Kidney (tissue), 14 donors: Measurements from ENCODE around the gene HSD11B2. TPM values are rescaled to one million over a fixed set of nuclear protein-coding genes. Genes with fewer than 3 reads are reported as not detected.

Experiments
- DNase-seq, 5 donors: peaks; one replicate each; pipeline ENCODE4 v3.0.0-alpha.2; 2013 to 2020
- FAIRE-seq: peaks from 2 replicates; lab custom pipeline; 2012; peaks lifted over from hg19 to GRCh38; lab: Jason Lieb, UNC
- H3K27ac ChIP-seq, 2 donors: one replicate each; pipeline ENCODE4 v1.7.0; 2013; ENCODE audit warnings: low read depth in 2 of 2, low read length in 2 of 2, inconsistent platforms in 1 of 2
- H3K27me3 ChIP-seq: one replicate; pipeline ENCODE4 v1.7.1; 2013; ENCODE audit warnings: low read length, inconsistent platforms; ENCODE audit not compliant: control insufficient read depth, insufficient read depth
- H3K36me3 ChIP-seq, 3 donors: one replicate each; pipeline versions ENCODE4 v1.7.0 to v1.7.1; 2013; ENCODE audit warnings: low read length in 3 of 3, control low read depth in 1 of 3, inconsistent platforms in 1 of 3; ENCODE audit not compliant: insufficient read depth in 3 of 3, control insufficient read depth in 2 of 3
- H3K4me1 ChIP-seq, 3 donors: one replicate each; pipeline versions ENCODE4 v1.7.0 to v1.7.1; 2013; ENCODE audit warnings: low read length in 3 of 3, inconsistent platforms in 1 of 3, low read depth in 1 of 3; ENCODE audit not compliant: control insufficient read depth in 2 of 3, insufficient read depth in 2 of 3
- H3K4me3 ChIP-seq, 3 donors: one replicate each; pipeline versions ENCODE4 v1.7.0 to v1.8.1; 2013; ENCODE audit warnings: low read length in 3 of 3, control low read depth in 1 of 3, inconsistent platforms in 1 of 3
- H3K9ac ChIP-seq, 3 donors: one replicate each; pipeline versions ENCODE4 v1.7.0 to v1.7.1; 2013; ENCODE audit warnings: low read length in 3 of 3, control low read depth in 1 of 3, inconsistent platforms in 1 of 3
- H3K9me3 ChIP-seq, 3 donors: one replicate each; pipeline versions ENCODE4 v1.7.0 to v1.7.1; 2013; ENCODE audit warnings: low read length in 3 of 3, control low read depth in 1 of 3, inconsistent platforms in 1 of 3; ENCODE audit not compliant: control insufficient read depth in 2 of 3, insufficient read depth in 1 of 3
- intact Hi-C: fragments of 100-400 bp; cut with DNase I; formaldehyde crosslinking; loops from one replicate; pipeline ENCODE4 v1.11.1; 2022
- polyA plus RNA-seq: library from polyadenylated mRNA; stranded (reverse); fragments of 350-450 nt; fragmentation: Illumina TruSeq; extraction: RNeasy Lipid Tissue Mini Kit (QIAGEN cat#74804); gene quantifications from one replicate; pipeline ENCODE4 v1.2.3, GENCODE V29; 2014; ENCODE audit warnings: low read depth, low replicate concordance; ENCODE audit not compliant: insufficient read depth
- total RNA-seq: library from RNA; stranded (reverse); fragmentation: NEBNext Ultra II Directional; extraction: Animal tissue kit (Norgen Biotek cat#: 25700); gene quantifications from one replicate; pipeline ENCODE4 v1.2.1, GENCODE V29; 2021
- TF ChIP-seq, protein P1 (sequence below): IDR thresholded peaks from 3 replicates; pipeline ENCODE4 v1.5.1; 2012; ENCODE audit warnings: mild to moderate bottlenecking, moderate library complexity, borderline replicate concordance; ENCODE audit not compliant: insufficient read depth; ENCODE audit errors: extremely low read depth
- donor health status: control.
- donor health status: control.
- donor health status: control.
- donor health status: control.
- donor health status: control.
- donor health status: DM: yes; HTN: yes; CAD: no.
- donor health status: Normal renal cell carcinoma (clear cell type).

HSD11B2 gene
- total and polyA plus RNA-seq, 2 donors from 2014 or later = 139 to 1,022 TPM

DNA sequence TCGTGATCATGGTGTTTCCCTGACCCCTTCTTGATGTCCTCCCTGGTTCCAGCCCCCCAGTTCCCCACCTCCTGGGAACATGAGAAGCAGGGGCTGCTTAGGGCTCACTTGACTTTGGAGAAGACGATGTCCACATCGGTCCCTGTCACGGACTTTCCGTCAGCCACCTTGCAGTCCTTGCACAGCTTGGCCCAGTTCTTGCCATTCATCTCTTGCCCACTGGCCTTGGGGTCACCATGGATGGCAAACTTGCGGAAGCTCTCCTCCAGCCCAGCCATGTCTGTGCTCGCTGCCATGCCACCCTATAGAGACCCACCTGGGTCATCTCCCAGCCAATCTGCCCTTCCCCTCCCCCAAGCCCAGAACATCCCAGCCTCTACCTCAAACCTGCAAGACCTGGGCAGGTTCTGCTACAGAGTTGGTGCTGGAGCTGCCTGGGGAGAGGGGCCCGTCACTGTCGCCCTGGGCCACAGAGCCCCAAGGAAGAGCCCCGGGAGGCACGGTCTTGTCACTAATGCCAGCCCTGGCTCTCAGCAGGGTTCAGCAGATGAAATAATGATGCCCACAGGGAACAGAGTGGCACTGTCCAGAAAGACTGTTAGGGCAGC, 40.0 kb upstream of the HSD11B2 start:
- H3K27me3 ChIP-seq = no peaks in the 10 kb centered on the region
- peaks cover 0 to 18% (median 0%) of the 10 kb centered on the region in 3 donors for H3K4me1 ChIP-seq
- intact Hi-C loops = no loop called here
- H3K9me3 ChIP-seq = no peaks in the 10 kb centered on the region
- FAIRE-seq (no peak), DNase-seq (no peak)
- no peak overlapping the region for H3K27ac ChIP-seq
- H3K4me3 ChIP-seq = no peak overlapping the region
- no peaks in the 10 kb centered on the region for H3K36me3 ChIP-seq
- TF ChIP-seq, protein P1, sequence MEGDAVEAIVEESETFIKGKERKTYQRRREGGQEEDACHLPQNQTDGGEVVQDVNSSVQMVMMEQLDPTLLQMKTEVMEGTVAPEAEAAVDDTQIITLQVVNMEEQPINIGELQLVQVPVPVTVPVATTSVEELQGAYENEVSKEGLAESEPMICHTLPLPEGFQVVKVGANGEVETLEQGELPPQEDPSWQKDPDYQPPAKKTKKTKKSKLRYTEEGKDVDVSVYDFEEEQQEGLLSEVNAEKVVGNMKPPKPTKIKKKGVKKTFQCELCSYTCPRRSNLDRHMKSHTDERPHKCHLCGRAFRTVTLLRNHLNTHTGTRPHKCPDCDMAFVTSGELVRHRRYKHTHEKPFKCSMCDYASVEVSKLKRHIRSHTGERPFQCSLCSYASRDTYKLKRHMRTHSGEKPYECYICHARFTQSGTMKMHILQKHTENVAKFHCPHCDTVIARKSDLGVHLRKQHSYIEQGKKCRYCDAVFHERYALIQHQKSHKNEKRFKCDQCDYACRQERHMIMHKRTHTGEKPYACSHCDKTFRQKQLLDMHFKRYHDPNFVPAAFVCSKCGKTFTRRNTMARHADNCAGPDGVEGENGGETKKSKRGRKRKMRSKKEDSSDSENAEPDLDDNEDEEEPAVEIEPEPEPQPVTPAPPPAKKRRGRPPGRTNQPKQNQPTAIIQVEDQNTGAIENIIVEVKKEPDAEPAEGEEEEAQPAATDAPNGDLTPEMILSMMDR = no peak
- no peak overlapping the region for H3K9ac ChIP-seq

DNA sequence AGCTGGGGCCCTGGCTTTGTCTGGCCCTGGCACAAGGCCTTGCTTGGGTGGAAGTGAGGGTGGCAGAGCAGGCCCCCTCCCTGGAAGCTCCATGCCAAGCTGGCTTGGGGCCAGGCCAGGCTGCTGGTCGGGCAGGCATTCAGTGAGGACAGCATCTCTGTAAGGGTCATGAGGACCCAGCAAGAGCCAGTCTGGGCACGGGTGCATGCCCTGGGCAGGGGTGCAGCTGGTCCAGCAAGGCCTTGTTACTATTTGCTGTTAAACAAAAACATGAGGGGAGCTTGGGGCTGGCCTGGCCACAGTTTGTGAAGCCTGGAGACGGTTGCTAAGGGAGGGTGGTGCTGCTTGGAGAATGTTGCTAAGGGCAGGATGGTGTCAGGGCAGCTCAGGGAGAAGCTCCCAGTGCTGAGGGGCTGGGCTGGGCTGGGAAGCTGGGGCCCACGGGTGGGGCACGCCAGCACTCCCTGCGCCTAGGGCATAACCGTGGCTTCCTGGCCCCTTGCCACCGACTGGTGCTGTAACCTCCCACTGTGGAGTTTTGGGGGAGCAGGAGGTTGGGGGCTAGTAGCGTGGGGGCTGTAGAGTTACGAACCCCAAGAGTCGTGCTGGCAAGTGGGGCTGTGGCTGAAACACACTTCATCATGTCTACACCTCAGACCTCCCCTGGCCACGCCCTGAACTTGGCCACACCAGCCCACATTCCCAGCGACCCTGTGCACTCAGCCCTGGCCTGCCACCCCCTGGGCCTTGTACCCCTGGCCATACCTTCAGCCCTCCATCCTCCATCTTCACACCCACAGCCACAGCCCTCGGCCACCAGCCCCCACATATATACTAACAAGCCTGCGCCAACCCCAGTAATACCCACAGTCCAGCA, 39.3 kb upstream of the HSD11B2 start:
- peak in 1 of 5 donors; percentile 63 for DNase-seq
- peaks cover 0 to 20% (median 0%) of the 10 kb centered on the region in 3 donors for H3K4me1 ChIP-seq

DNA sequence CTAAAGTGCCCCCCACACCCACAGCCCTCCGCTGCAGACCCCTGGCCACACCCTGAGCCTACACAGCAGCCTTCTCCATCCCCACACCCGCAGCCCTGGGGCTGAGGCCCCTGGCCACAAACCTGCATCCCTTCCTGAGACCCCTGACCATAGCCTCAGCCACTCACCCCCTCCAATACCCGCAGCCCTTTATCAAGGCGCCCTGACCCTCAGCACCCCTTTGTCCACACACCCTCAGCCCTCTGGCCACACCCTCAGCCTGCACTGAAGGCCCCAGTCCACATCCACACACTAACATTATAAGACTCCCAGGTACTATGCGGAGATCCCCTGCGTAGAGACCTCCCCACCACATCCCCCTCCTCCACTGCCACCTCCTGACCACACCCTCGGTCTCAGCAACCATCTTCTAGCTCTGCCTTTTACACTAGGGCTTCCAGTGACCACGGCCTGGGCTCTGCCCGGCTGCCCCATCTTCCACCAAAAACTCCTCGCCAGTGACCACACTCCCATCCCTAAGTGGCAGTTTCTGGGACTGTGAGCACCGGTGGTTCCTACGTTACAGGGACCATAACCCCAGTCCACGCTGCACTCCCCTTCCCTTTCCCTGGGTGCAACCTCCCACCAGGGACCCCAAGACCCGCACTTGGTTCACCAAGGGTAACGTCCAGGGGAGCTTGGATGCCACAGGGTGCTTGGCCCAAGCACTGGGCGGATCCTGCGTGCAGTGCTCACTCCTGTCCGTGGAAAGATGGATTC, 38.4 kb upstream of the HSD11B2 start:
- H3K4me3 ChIP-seq = peak overlapping the region; percentile 12 to 55 (median 24)
- peak overlapping the region in 1 of 2 donors; percentile 57 for H3K27ac ChIP-seq
- H3K9ac ChIP-seq = peak overlapping the region in 2 of 3 donors; percentile 65 to 67
- intact Hi-C loops = no loop called here
- H3K4me1 ChIP-seq = peaks cover 0 to 27% (median 0%) of the 10 kb centered on the region in 3 donors
- H3K27me3 ChIP-seq = no peaks in the 10 kb centered on the region
- H3K9me3 ChIP-seq = no peaks in the 10 kb centered on the region
- H3K36me3 ChIP-seq = no peaks in the 10 kb centered on the region
- TF ChIP-seq, protein P1 = no peak
- DNase-seq (peak in 1 of 5 donors; percentile 44), FAIRE-seq (no peak)

More for the DNA sequence above, 39.3 kb upstream of the HSD11B2 start:
- TF ChIP-seq, protein P1 = no peak
- H3K27me3 ChIP-seq = no peaks in the 10 kb centered on the region
- intact Hi-C loops = no loop called here
- no peak for FAIRE-seq
- no peak overlapping the region for H3K4me3 ChIP-seq
- H3K27ac ChIP-seq = no peak overlapping the region
- H3K9ac ChIP-seq = no peak overlapping the region
- H3K36me3 ChIP-seq = no peaks in the 10 kb centered on the region
- H3K9me3 ChIP-seq = no peaks in the 10 kb centered on the region
